BLaER1 (cell line): ENCODE results near the gene ANKRD31.
A peak's percentile ranks its signal among the peaks of the same experiment; 100 is the strongest.
"Not testable (repeated sequence)": the region's sequence is repeated elsewhere in the genome, so short reads cannot be mapped to it uniquely, and the experiment has no call there.

ENCODE experiments used
- H3K27ac ChIP-seq: shearing (Covaris generic); formaldehyde crosslinking; 2 replicates; pipeline ENCODE4 v1.8.1; 2022
- H3K27me3 ChIP-seq: shearing (Covaris generic); formaldehyde crosslinking; 2 replicates; pipeline ENCODE4 v1.8.1; 2022
- H3K36me3 ChIP-seq: shearing (Covaris generic); formaldehyde crosslinking; 2 replicates; pipeline ENCODE4 v1.8.1; 2022
- H3K4me1 ChIP-seq: shearing (Covaris generic); formaldehyde crosslinking; 2 replicates; pipeline ENCODE4 v1.8.1; 2022
- H3K4me2 ChIP-seq: shearing (Covaris generic); formaldehyde crosslinking; 2 replicates; pipeline ENCODE4 v1.8.1; 2022
- H3K4me3 ChIP-seq: shearing (Covaris generic); formaldehyde crosslinking; 2 replicates; pipeline ENCODE4 v1.8.1; 2022
- H3K9ac ChIP-seq: shearing (Covaris generic); formaldehyde crosslinking; 2 replicates; pipeline ENCODE4 v1.8.1; 2022
- H3K9me3 ChIP-seq: shearing (Covaris generic); formaldehyde crosslinking; 2 replicates; pipeline ENCODE4 v1.8.1; 2022
- H4K20me1 ChIP-seq: shearing (Covaris generic); formaldehyde crosslinking; 2 replicates; pipeline ENCODE4 v1.8.1; 2022
- Cebpa-rat ChIP-seq: shearing (Covaris generic); IDR thresholded peaks from 2 replicates; pipeline ENCODE4 v1.8.1; 2022

The ANKRD31 gene

GRCh38 chr5:75235711-75236110, 967 bp downstream of the ANKRD31 start:
- Histone ChIP-seq H4K20me1 (no peaks in the 10 kb centered on the region), H3K4me3 (no peak overlapping the region), H3K4me2 (no peak overlapping the region; the same call in 1 of the 2 replicates), H3K9me3 (peaks cover 8% of the 10 kb centered on the region), H3K4me1 (no peaks in the 10 kb centered on the region), H3K27me3 (no peaks in the 10 kb centered on the region), H3K9ac (no peak overlapping the region), H3K27ac (no peak overlapping the region), H3K36me3 (no peaks in the 10 kb centered on the region)
- TF ChIP-seq Cebpa-rat, result no peak

- H3K36me3 ChIP-seq, result no peaks in the 10 kb centered on the region
- H3K4me1 ChIP-seq, result no peaks in the 10 kb centered on the region
- no peak overlapping the region for H3K4me3 ChIP-seq
- H3K27me3 ChIP-seq, result no peaks in the 10 kb centered on the region
- H3K9ac ChIP-seq, result no peak overlapping the region
- peaks cover 8% of the 10 kb centered on the region for H3K9me3 ChIP-seq
- H3K27ac ChIP-seq, result no peak overlapping the region
- TF ChIP-seq Cebpa-rat, result no peak
- H4K20me1 ChIP-seq, result no peaks in the 10 kb centered on the region
- H3K4me2 ChIP-seq, result no peak overlapping the region
These were observed 2.4 kb downstream of the ANKRD31 start for GRCh38 chr5:75234251-75234650.

- H3K9ac ChIP-seq, result no peak overlapping the region
These were observed 9.8 kb downstream of the ANKRD31 start for GRCh38 chr5:75226916-75227315.

GRCh38 chr5:75225506-75225905, 11.2 kb downstream of the ANKRD31 start:
- no peaks in the 10 kb centered on the region for H3K4me1 ChIP-seq
- no peaks in the 10 kb centered on the region for H4K20me1 ChIP-seq
- TF ChIP-seq Cebpa-rat, result no peak
- H3K27me3 ChIP-seq, result no peaks in the 10 kb centered on the region
- H3K4me2 ChIP-seq, result no peak overlapping the region
- H3K9ac ChIP-seq, result no peak overlapping the region
- no peaks in the 10 kb centered on the region for H3K36me3 ChIP-seq
- H3K4me3 ChIP-seq, result no peak overlapping the region
- peaks cover 5% of the 10 kb centered on the region for H3K9me3 ChIP-seq
- H3K27ac ChIP-seq, result no peak overlapping the region

More at GRCh38 chr5:75226916-75227315, 9.8 kb downstream of the ANKRD31 start:
- no peaks in the 10 kb centered on the region for H3K27me3 ChIP-seq
- no peak for TF ChIP-seq Cebpa-rat
- no peaks in the 10 kb centered on the region for H3K9me3 ChIP-seq
- H3K36me3 ChIP-seq, result no peaks in the 10 kb centered on the region
- no peak overlapping the region for H3K4me3 ChIP-seq
- no peaks in the 10 kb centered on the region for H3K4me1 ChIP-seq
- H3K27ac ChIP-seq, result no peak overlapping the region
- no peaks in the 10 kb centered on the region for H4K20me1 ChIP-seq
- H3K4me2 ChIP-seq, result no peak overlapping the region

GRCh38 chr5:75220787-75221186, 15.9 kb downstream of the ANKRD31 start:
- not testable (repeated sequence) for H3K27me3 ChIP-seq, H3K9ac ChIP-seq, H3K4me3 ChIP-seq, H3K27ac ChIP-seq, H3K4me2 ChIP-seq, H4K20me1 ChIP-seq, H3K4me1 ChIP-seq, H3K36me3 ChIP-seq
- H3K9me3 ChIP-seq, result peaks cover 31% of the 10 kb centered on the region

GRCh38 chr5:75214928-75215327, 21.8 kb downstream of the ANKRD31 start:
- H4K20me1 ChIP-seq, result no peaks in the 10 kb centered on the region
- no peak for TF ChIP-seq Cebpa-rat
- H3K9me3 ChIP-seq, result peaks cover 21% of the 10 kb centered on the region

GRCh38 chr5:75214409-75214808, 22.3 kb downstream of the ANKRD31 start:
- Histone ChIP-seq H3K9ac (no peak overlapping the region), H3K4me2 (peak overlapping the region; percentile 26; the same call in 1 of the 2 replicates), H3K27me3 (no peaks in the 10 kb centered on the region), H3K4me1 (0 out of 2 replicates have a peak, but pooled peaks cover 8% of the 10 kb centered on the region), H4K20me1 (no peaks in the 10 kb centered on the region), H3K9me3 (peaks cover 19% of the 10 kb centered on the region), H3K36me3 (no peaks in the 10 kb centered on the region), H3K4me3 (no peak overlapping the region), H3K27ac (no peak overlapping the region)
- TF ChIP-seq Cebpa-rat, result no peak

More at GRCh38 chr5:75214928-75215327, 21.8 kb downstream of the ANKRD31 start:
- no peak overlapping the region for H3K4me3 ChIP-seq
- no peaks in the 10 kb centered on the region for H3K27me3 ChIP-seq
- no peaks in the 10 kb centered on the region for H3K36me3 ChIP-seq
- no peak overlapping the region for H3K9ac ChIP-seq
- 0 out of 2 replicates have a peak, but pooled peaks cover 8% of the 10 kb centered on the region for H3K4me1 ChIP-seq
- H3K4me2 ChIP-seq, result peak overlapping the region; percentile 26; the same call in 1 of the 2 replicates
- no peak overlapping the region for H3K27ac ChIP-seq

- no peak for TF ChIP-seq Cebpa-rat
- no peaks in the 10 kb centered on the region for H3K27me3 ChIP-seq
- no peaks in the 10 kb centered on the region for H3K4me1 ChIP-seq
These were observed 33.1 kb downstream of the ANKRD31 start for GRCh38 chr5:75203604-75204003.

GRCh38 chr5:75202935-75203334, 33.7 kb downstream of the ANKRD31 start:
- TF ChIP-seq Cebpa-rat, result no peak
- no peak overlapping the region for H3K4me3 ChIP-seq
- H3K9me3 ChIP-seq, result no peaks in the 10 kb centered on the region
- H3K27me3 ChIP-seq, result no peaks in the 10 kb centered on the region
- H3K9ac ChIP-seq, result no peak overlapping the region
- no peaks in the 10 kb centered on the region for H3K4me1 ChIP-seq
- H3K27ac ChIP-seq, result no peak overlapping the region
- H3K36me3 ChIP-seq, result no peaks in the 10 kb centered on the region
- no peak overlapping the region for H3K4me2 ChIP-seq
- H4K20me1 ChIP-seq, result no peaks in the 10 kb centered on the region

More at GRCh38 chr5:75203604-75204003, 33.1 kb downstream of the ANKRD31 start:
- no peaks in the 10 kb centered on the region for H3K36me3 ChIP-seq
- no peak overlapping the region for H3K9ac ChIP-seq
- H3K27ac ChIP-seq, result no peak overlapping the region
- no peaks in the 10 kb centered on the region for H4K20me1 ChIP-seq
- H3K4me3 ChIP-seq, result no peak overlapping the region
- H3K4me2 ChIP-seq, result no peak overlapping the region
- no peaks in the 10 kb centered on the region for H3K9me3 ChIP-seq

GRCh38 chr5:75200776-75201175, 35.9 kb downstream of the ANKRD31 start:
- Histone ChIP-seq H3K4me1 (no peaks in the 10 kb centered on the region), H4K20me1 (no peaks in the 10 kb centered on the region), H3K9ac (no peak overlapping the region), H3K9me3 (no peaks in the 10 kb centered on the region), H3K4me3 (no peak overlapping the region), H3K4me2 (no peak overlapping the region), H3K27ac (no peak overlapping the region), H3K27me3 (no peaks in the 10 kb centered on the region), H3K36me3 (no peaks in the 10 kb centered on the region)
- no peak for TF ChIP-seq Cebpa-rat

GRCh38 chr5:75199946-75200345, 36.7 kb downstream of the ANKRD31 start:
- H4K20me1 ChIP-seq, result no peaks in the 10 kb centered on the region
- no peak overlapping the region for H3K27ac ChIP-seq
- H3K4me1 ChIP-seq, result no peaks in the 10 kb centered on the region
- H3K36me3 ChIP-seq, result no peaks in the 10 kb centered on the region
- H3K4me3 ChIP-seq, result no peak overlapping the region
- no peak for TF ChIP-seq Cebpa-rat
- H3K27me3 ChIP-seq, result no peaks in the 10 kb centered on the region
- H3K9me3 ChIP-seq, result no peaks in the 10 kb centered on the region
- H3K4me2 ChIP-seq, result no peak overlapping the region
- H3K9ac ChIP-seq, result no peak overlapping the region
